Stomach smooth muscle (tissue), 2 donors: ENCODE measurements around the gene RPRML.

Experiments
- H3K27ac ChIP-seq: one replicate; pipeline ENCODE4 v1.7.0; 2013; ENCODE audit warnings: mild to moderate bottlenecking, low read length, inconsistent platforms
- H3K27me3 ChIP-seq, 2 donors: one replicate each; pipeline ENCODE4 v1.7.0; 2013; ENCODE audit warnings: low read length in 2 of 2; ENCODE audit not compliant: insufficient read depth in 2 of 2, control insufficient read depth in 1 of 2
- H3K36me3 ChIP-seq, 2 donors: one replicate each; pipeline ENCODE4 v1.7.0; 2013; ENCODE audit warnings: low read length in 2 of 2; ENCODE audit not compliant: control insufficient read depth in 2 of 2, insufficient read depth in 2 of 2
- H3K4me1 ChIP-seq: one replicate; pipeline ENCODE4 v1.7.0; 2013; ENCODE audit warnings: low read length; ENCODE audit not compliant: control insufficient read depth, insufficient read depth
- H3K4me3 ChIP-seq, 2 donors: one replicate each; pipeline ENCODE4 v1.7.0; 2013; ENCODE audit warnings: low read length in 2 of 2
- H3K9ac ChIP-seq, 2 donors: one replicate each; pipeline ENCODE4 v1.7.0; 2013; ENCODE audit warnings: low read length in 2 of 2, mild to moderate bottlenecking in 1 of 2
- H3K9me3 ChIP-seq, 2 donors: one replicate each; pipeline ENCODE4 v1.7.0; 2013; ENCODE audit warnings: low read length in 2 of 2; ENCODE audit not compliant: control insufficient read depth in 2 of 2
- donor health status: healthy.
- donor health status: Pancreatic carcinoma.

The RPRML gene

DNA sequence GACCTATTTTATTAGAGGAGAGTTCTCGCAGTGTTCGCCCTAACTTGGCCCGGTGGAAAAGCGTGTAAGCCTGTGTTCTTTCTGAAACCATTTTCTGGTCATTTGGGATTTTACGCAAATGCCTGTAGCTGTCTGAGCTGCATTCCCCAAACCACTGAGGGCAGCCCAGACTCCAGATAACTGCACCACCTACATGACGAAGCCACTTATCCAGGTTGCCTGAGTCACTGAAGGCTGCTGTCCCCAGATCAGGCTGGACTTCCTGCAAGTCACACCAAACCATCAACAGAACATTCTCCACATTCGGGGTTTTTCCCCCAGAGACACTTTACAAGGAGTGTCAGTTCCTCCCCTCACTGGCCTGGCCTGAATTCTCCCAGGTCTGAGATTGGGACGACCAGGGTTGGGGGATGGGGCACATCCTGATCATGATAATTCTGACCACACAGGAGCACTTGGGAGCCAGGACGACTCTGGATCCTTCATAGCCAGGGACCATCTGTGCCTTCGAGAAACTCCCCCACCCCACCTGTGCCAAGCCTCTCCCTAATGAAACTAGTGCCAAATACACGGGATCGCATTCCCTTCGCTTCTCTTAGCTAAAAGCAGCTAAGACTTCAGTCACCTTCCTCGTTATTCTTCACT is 2.3 kb downstream of the RPRML start:
- H3K9ac ChIP-seq, result no peak overlapping the region
- no peak overlapping the region for H3K27ac ChIP-seq
- no peaks in the 10 kb centered on the region for H3K9me3 ChIP-seq
- H3K27me3 ChIP-seq, result peaks cover 24 to 28% of the 10 kb centered on the region in 2 donors
- H3K4me1 ChIP-seq, result peaks cover 22% of the 10 kb centered on the region
- H3K4me3 ChIP-seq, result no peak overlapping the region
- H3K36me3 ChIP-seq, result no peaks in the 10 kb centered on the region

GRCh38 chr17:46975287-46975686 is 3.8 kb downstream of the RPRML start:
- Histone ChIP-seq H3K27ac (no peak overlapping the region), H3K36me3 (no peaks in the 10 kb centered on the region), H3K4me1 (peaks cover 22% of the 10 kb centered on the region), H3K27me3 (peaks cover 20 to 28% of the 10 kb centered on the region in 2 donors), H3K4me3 (no peak overlapping the region), H3K9ac (no peak overlapping the region), H3K9me3 (no peaks in the 10 kb centered on the region)

GRCh38 chr17:46974086-46974485 is 5.0 kb downstream of the RPRML start:
- Histone ChIP-seq H3K36me3 (no peaks in the 10 kb centered on the region), H3K27ac (no peak overlapping the region), H3K4me3 (no peak overlapping the region), H3K9ac (no peak overlapping the region), H3K9me3 (no peaks in the 10 kb centered on the region), H3K4me1 (peaks cover 17% of the 10 kb centered on the region), H3K27me3 (peaks cover 18 to 23% of the 10 kb centered on the region in 2 donors)

- Histone ChIP-seq H3K27ac (no peak overlapping the region), H3K4me3 (no peak overlapping the region), H3K9ac (no peak overlapping the region), H3K4me1 (peaks cover 5% of the 10 kb centered on the region), H3K27me3 (peaks cover 6 to 10% of the 10 kb centered on the region in 2 donors), H3K9me3 (no peaks in the 10 kb centered on the region), H3K36me3 (no peaks in the 10 kb centered on the region)
These were observed 6.7 kb downstream of the RPRML start for GRCh38 chr17:46972346-46972745.

DNA sequence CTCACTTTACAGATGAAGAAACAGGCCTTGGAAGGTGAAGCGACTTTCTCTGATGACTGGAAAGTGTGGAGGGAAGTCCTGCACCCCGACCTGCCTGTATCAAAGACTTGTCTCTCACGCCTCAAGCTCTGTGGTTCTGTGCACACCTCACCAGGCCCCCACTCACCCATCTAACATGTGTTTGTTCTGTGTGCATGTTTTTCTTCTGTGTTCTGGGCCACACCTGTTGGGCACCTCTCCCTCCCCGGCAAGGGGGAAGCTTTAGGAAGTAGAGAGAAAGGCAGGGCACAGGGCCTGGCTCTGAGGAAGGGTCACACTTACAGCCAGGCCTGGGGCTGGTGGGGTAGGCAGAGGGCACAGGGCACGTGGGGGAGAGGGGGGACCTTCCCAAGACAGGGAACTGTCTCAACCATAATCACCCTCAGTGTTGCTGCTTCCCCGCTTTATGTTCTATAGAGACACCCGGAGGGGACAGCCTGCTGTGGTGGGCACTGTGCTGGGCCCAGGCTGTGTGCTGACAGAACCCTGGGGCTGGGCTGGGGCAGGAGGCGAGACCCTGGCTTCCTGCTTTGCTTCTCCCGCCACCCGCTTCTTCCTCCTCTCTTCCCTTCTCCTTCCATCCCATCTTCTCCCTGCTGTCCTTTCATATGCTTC is 7.3 kb downstream of the RPRML start:
- H3K27me3 ChIP-seq, result peaks cover under 1 to 4% of the 10 kb centered on the region in 2 donors
- peaks cover 5% of the 10 kb centered on the region for H3K4me1 ChIP-seq
- no peak overlapping the region for H3K4me3 ChIP-seq
- H3K36me3 ChIP-seq, result peaks cover 0 to 2% of the 10 kb centered on the region in 2 donors
- no peak overlapping the region for H3K27ac ChIP-seq
- H3K9me3 ChIP-seq, result no peaks in the 10 kb centered on the region
- no peak overlapping the region for H3K9ac ChIP-seq

DNA sequence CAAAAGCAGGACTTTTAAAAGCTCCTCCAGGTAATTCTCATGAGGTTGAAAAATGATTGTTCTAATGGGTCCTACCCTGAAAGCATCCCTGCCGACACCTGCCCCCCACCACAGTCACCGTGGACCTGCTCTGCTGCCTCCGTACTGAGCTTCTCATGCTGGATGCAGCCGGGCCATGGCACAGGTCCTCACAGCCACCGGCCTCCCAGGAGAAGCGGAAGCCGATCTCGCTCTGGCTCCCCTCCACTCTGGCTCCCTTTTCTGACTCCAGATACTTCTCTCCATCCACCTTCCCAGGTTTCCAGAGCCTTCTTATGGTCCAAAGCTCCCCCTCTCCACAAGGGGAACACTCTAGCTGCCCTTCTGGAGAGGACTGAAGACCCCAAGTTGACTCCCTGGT is 10.2 kb downstream of the RPRML start:
- Histone ChIP-seq H3K36me3 (peaks cover 0 to 2% of the 10 kb centered on the region in 2 donors), H3K4me3 (no peak overlapping the region), H3K27me3 (no peaks in the 10 kb centered on the region), H3K27ac (no peak overlapping the region), H3K9ac (no peak overlapping the region), H3K9me3 (no peaks in the 10 kb centered on the region), H3K4me1 (peaks cover 5% of the 10 kb centered on the region)

DNA sequence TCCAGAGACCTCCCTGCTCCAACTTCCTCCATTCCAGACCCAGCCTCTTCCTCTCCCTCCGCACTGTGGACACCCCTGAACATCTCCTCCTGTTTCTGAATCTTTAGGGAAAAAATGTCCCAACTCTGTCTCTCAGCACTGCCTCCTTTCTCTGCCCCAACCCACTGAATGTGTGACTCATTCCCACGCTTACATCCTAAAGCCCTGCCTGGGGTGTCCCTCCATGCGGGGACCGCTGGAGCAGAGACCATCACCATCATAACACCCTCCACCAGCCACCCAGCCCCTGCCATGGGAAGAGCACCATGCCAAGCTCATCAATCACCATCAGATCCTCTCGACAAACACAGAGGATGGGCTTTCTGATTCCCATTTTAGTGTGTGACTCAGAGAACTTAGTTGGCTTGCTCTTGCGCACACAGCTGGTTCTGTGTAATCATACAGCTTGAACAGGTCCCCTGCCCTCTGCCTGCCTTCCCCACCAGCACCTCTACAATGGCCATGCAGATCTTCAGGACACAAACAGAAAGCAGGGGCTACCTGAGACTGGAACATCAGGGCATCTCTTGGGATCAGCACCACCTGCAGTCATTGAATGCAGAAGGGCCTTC is 10.7 kb downstream of the RPRML start:
- peaks cover 0 to 2% of the 10 kb centered on the region in 2 donors for H3K36me3 ChIP-seq
- H3K9me3 ChIP-seq, result no peaks in the 10 kb centered on the region
- H3K27me3 ChIP-seq, result no peaks in the 10 kb centered on the region
- H3K9ac ChIP-seq, result no peak overlapping the region
- H3K4me1 ChIP-seq, result peaks cover 5% of the 10 kb centered on the region
- no peak overlapping the region for H3K4me3 ChIP-seq
- H3K27ac ChIP-seq, result no peak overlapping the region

DNA sequence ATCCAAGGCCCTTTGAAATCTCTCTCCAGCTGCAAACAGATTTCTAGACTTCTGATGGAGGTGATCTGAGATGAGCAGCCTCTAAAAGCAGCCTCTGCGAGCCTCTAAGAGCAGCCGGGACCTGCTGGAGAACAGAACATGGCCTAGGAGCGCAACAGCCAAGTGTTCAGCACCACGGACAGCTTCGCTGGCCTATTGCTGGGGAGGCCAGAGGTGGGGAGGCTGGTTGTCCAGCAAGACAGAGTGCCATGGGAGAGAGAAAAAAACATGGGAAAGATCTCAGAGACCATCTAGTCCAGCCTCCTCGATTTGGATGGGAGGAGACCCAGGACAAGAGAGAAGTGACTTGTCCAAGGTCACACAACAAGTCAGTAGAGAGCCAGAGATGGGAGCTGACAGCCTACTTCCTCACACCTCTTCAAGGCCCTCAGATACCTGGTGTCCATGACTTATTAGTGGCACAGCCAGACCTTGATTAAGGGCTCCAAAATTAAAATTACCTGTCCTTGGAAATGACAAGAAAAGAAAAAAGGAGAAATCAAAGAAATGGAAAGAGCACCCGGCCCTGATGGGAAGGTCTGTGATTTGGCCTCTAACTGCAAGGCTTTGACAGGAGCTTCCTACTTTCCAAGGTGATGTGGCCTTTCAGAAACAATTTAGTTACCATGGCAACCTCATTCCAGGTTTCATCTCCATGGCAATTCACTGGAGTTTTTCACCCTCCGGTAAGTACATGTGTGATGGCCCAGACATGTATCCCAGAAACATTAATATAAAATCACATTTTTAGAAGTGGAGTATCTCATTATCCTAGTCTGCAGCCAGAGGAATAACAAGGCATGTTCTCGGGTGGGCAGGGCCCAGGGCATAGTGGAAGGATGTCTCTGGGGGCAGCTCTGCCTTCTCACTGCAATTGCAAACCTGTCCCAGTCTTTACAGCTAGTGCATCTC is 14.5 kb downstream of the RPRML start:
- Histone ChIP-seq H3K4me3 (no peak overlapping the region), H3K9ac (no peak overlapping the region), H3K36me3 (peaks cover 0 to 2% of the 10 kb centered on the region in 2 donors), H3K9me3 (no peaks in the 10 kb centered on the region), H3K4me1 (no peaks in the 10 kb centered on the region), H3K27ac (no peak overlapping the region), H3K27me3 (no peaks in the 10 kb centered on the region)

DNA sequence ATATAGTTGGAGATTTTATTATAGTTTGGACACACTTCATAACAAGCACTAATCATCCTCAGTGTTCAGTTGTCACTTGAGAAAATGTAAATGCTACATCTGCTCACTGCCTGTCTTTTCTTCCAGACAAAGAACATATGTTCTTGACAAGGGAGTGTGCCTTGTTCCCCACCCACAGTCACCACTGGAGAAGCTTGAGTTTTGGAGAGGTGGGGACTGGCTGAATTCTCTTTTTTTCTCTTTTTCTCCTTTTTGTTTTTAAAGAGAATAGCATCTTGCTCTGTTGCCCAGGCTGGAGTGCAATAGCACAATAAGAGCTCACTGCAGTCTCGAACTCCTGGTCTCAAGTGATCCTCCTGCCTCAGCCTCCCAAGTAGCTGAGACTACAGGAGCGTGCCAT is 15.5 kb downstream of the RPRML start:
- Histone ChIP-seq H3K4me3 (no peak overlapping the region), H3K36me3 (peaks cover 0 to 2% of the 10 kb centered on the region in 2 donors), H3K9ac (no peak overlapping the region), H3K27me3 (peaks cover 0 to under 1% of the 10 kb centered on the region in 2 donors), H3K9me3 (no peaks in the 10 kb centered on the region), H3K27ac (no peak overlapping the region), H3K4me1 (no peaks in the 10 kb centered on the region)

DNA sequence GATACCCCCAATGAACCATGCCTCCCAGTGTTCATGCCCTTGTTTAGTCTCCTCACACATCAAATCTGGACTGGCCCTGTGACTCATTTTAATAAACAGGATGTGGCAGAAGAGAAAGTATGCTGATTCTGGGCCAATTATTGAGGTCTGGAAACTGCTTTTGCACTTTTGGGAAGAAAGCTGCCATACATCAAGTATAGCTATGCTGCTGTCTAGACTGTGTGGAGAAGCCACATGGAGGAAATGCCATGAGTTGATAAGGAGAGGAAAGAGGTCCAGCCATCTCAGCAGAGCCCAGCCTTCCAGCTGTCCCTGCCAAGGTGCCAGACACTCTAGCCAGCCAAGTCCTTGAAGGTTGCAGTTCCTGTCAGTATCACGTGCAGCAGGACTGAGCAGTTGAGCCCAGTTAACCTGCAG is 16.7 kb downstream of the RPRML start:
- Histone ChIP-seq H3K4me1 (no peaks in the 10 kb centered on the region), H3K27ac (no peak overlapping the region)

More for the DNA sequence above, 16.7 kb downstream of the RPRML start:
- Histone ChIP-seq H3K27me3 (peaks cover 2 to 8% of the 10 kb centered on the region in 2 donors), H3K4me3 (no peak overlapping the region), H3K9me3 (no peaks in the 10 kb centered on the region), H3K9ac (no peak overlapping the region), H3K36me3 (peaks cover 0 to 2% of the 10 kb centered on the region in 2 donors)
